KMS-11 (cell line): ENCODE measurements around the gene FBXL19.

ENCODE experiments used
- H2AFZ ChIP-seq: fragments of 200-600 bp; sonication (generic); 2 replicates; pipeline ENCODE4 v1.6.1; 2016; ENCODE audit warnings: antibody characterized with exemption, mixed run types, low read depth
- H3K27ac ChIP-seq: fragments of 200-600 bp; sonication (generic); 2 replicates; pipeline ENCODE4 v1.6.1; 2016; ENCODE audit warnings: mild to moderate bottlenecking, mixed run types
- H3K27me3 ChIP-seq: fragments of 200-600 bp; sonication (generic); 2 replicates; pipeline ENCODE4 v1.6.1; 2017; ENCODE audit warnings: mild to moderate bottlenecking, low read depth, mixed run types, moderate library complexity; ENCODE audit not compliant: insufficient read depth
- H3K36me3 ChIP-seq: fragments of 200-600 bp; sonication (generic); 2 replicates; pipeline ENCODE4 v1.6.1; 2017; ENCODE audit warnings: mild to moderate bottlenecking, mixed run types; ENCODE audit not compliant: insufficient read depth
- H3K4me1 ChIP-seq: fragments of 200-600 bp; sonication (generic); 2 replicates; pipeline ENCODE4 v1.6.1; 2016; ENCODE audit warnings: mild to moderate bottlenecking, low read depth, mixed run types; ENCODE audit not compliant: poor library complexity, severe bottlenecking
- H3K4me2 ChIP-seq: fragments of 200-600 bp; sonication (generic); 2 replicates; pipeline ENCODE4 v1.7.0; 2016; ENCODE audit warnings: mild to moderate bottlenecking, mixed run types
- H3K4me3 ChIP-seq: fragments of 200-600 bp; sonication (generic); IDR thresholded peaks from 2 replicates; pipeline ENCODE4 v1.6.1; 2017; ENCODE audit warnings: low read depth, low read length, mixed read lengths; ENCODE audit not compliant: insufficient read depth
- H3K79me2 ChIP-seq: fragments of 200-600 bp; sonication (generic); 2 replicates; pipeline ENCODE4 v1.6.1; 2016; ENCODE audit warnings: low read depth, mixed run types; ENCODE audit not compliant: insufficient read depth
- H3K9ac ChIP-seq: fragments of 200-600 bp; sonication (generic); 2 replicates; pipeline ENCODE4 v1.6.1; 2016; ENCODE audit warnings: mild to moderate bottlenecking, mixed run types
- H4K20me1 ChIP-seq: fragments of 200-600 bp; sonication (generic); 2 replicates; pipeline ENCODE4 v1.6.1; 2016; ENCODE audit warnings: mild to moderate bottlenecking, mixed run types; ENCODE audit not compliant: insufficient read depth
- TF ChIP-seq, protein P1 (sequence below): fragments of 200-600 bp; sonication (generic); conservative IDR thresholded peaks from 2 replicates; pipeline ENCODE4 v1.6.1; 2017; ENCODE audit warnings: low read depth, mild to moderate bottlenecking, antibody characterized with exemption, low read length, moderate library complexity, mixed read lengths

The FBXL19 gene

GRCh38 chr16:30953511-30954124 is 30.2 kb downstream of the FBXL19 start:
- H3K4me3 ChIP-seq, result no peak overlapping the region
- H3K27ac ChIP-seq, result no peak overlapping the region
- H3K4me1 ChIP-seq, result peaks cover 43% of the 10 kb centered on the region
- H3K27me3 ChIP-seq, result no peaks in the 10 kb centered on the region
- H2AFZ ChIP-seq, result no peak overlapping the region
- H3K36me3 ChIP-seq, result no peaks in the 10 kb centered on the region
- peaks cover 3% of the 10 kb centered on the region; the same call in 1 of the 2 replicates for H3K79me2 ChIP-seq
- TF ChIP-seq, protein P1, sequence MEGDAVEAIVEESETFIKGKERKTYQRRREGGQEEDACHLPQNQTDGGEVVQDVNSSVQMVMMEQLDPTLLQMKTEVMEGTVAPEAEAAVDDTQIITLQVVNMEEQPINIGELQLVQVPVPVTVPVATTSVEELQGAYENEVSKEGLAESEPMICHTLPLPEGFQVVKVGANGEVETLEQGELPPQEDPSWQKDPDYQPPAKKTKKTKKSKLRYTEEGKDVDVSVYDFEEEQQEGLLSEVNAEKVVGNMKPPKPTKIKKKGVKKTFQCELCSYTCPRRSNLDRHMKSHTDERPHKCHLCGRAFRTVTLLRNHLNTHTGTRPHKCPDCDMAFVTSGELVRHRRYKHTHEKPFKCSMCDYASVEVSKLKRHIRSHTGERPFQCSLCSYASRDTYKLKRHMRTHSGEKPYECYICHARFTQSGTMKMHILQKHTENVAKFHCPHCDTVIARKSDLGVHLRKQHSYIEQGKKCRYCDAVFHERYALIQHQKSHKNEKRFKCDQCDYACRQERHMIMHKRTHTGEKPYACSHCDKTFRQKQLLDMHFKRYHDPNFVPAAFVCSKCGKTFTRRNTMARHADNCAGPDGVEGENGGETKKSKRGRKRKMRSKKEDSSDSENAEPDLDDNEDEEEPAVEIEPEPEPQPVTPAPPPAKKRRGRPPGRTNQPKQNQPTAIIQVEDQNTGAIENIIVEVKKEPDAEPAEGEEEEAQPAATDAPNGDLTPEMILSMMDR, result peak; percentile 81
- peak overlapping the region; percentile 2; the same call in 1 of the 2 replicates for H3K4me2 ChIP-seq
- H3K9ac ChIP-seq, result no peak overlapping the region
- H4K20me1 ChIP-seq, result no peaks in the 10 kb centered on the region

GRCh38 chr16:30954993-30955392 is 31.6 kb downstream of the FBXL19 start:
- Histone ChIP-seq H3K4me2 (no peak overlapping the region), H3K27ac (no peak overlapping the region), H3K27me3 (no peaks in the 10 kb centered on the region), H3K4me1 (peaks cover 45% of the 10 kb centered on the region), H2AFZ (no peak overlapping the region), H3K4me3 (no peak overlapping the region), H4K20me1 (no peaks in the 10 kb centered on the region), H3K79me2 (peaks cover 15% of the 10 kb centered on the region), H3K9ac (no peak overlapping the region), H3K36me3 (no peaks in the 10 kb centered on the region; the same call in 1 of the 2 replicates)
- TF ChIP-seq, protein P1, result no peak

- peaks cover 19% of the 10 kb centered on the region for H3K79me2 ChIP-seq
- H3K36me3 ChIP-seq, result peaks cover 7% of the 10 kb centered on the region; the same call in 1 of the 2 replicates
- H3K27me3 ChIP-seq, result no peaks in the 10 kb centered on the region
- peak overlapping the region; percentile 90 for H3K9ac ChIP-seq
- H3K4me1 ChIP-seq, result peaks cover 32% of the 10 kb centered on the region
- peak overlapping the region; percentile 67 for H3K4me3 ChIP-seq
- TF ChIP-seq, protein P1, result peak; percentile 23; the same call in 1 of the 2 replicates
- H3K4me2 ChIP-seq, result peak overlapping the region; percentile 91; the same call in 1 of the 2 replicates
- H3K27ac ChIP-seq, result peak overlapping the region; percentile 89
- H4K20me1 ChIP-seq, result no peaks in the 10 kb centered on the region
- peak overlapping the region; percentile 99 for H2AFZ ChIP-seq
These were observed 33.5 kb downstream of the FBXL19 start for GRCh38 chr16:30956601-30957455.

DNA sequence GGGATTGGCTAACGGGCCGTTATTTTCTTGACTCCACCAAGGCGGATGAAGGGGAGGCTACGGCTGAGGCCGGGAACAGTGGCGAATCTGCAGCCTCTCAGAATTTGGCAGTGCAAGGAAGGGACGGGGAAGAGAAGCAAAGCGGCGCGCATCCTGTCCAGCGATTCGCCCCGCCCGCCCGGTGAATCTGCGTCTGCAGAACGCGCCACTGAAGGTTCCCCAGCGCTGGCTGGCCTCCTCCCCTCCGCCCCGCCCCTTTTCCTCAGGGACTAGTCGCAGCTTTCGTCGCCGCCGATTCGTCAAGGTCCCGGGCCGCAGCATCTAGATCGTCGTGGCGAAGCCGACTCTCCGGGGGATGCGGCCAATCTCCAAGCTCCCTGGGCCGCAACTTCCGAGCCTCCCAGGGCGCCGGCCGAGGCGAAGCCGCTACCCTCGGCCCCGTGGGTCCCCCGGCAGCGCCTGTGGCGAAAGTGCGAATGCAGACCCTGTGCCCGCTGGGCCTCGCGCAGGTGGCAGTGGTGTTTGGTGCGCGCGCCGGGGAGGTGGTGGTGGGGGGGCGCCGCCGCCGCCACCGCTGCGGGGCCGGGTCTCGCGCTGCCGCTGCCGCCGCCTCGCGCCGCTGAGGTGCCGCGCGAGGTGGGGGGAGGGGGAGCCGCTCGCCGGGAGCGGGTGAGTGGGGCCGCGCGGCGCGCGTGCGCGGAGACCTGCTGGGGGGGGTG is 34.2 kb downstream of the FBXL19 start, which contains the start of gene SETD1A:
SETD1A (plus strand) TSS at position 299 of the 719 bp plus-strand sequence. CDS start 978 bp downstream, outside the sequence.
- TF ChIP-seq, protein P1, result no peak; the same call in 1 of the 2 replicates
- Histone ChIP-seq H3K27me3 (no peaks in the 10 kb centered on the region), H3K9ac (peak within 1 kb of the TSS; percentile 90), H3K4me3 (peak within 1 kb of the TSS; percentile 67), H4K20me1 (no peaks in the 10 kb centered on the region), H3K36me3 (peaks cover 14% of the 10 kb centered on the region; the same call in 1 of the 2 replicates), H3K4me2 (peak within 1 kb of the TSS; percentile 91), H3K79me2 (peaks cover 19% of the 10 kb centered on the region), H3K4me1 (peaks cover 32% of the 10 kb centered on the region), H3K27ac (peak within 1 kb of the TSS; percentile 89), H2AFZ (peak within 1 kb of the TSS; percentile 99)
